ENCODE measurements around the gene MEG3. TPM values are rescaled to one million over a fixed set of nuclear protein-coding genes. Genes with fewer than 3 reads are reported as not detected.

Gene MEG3
- total RNA-seq, 1 donor from 2014 or later: 0.18 TPM

GRCh38 chr14:100789460-100790417, 36.2 kb upstream of the MEG3 start:
- DNase-seq (ENCODE audit: low spot score in 2 of 2, unreplicated experiment in 2 of 2): no peak
- no peaks in the 10 kb centered on the region for H3K36me3 Mint-ChIP-seq
- peaks cover 51% of the 10 kb centered on the region for H3K4me1 Mint-ChIP-seq
- H3K9me3 Mint-ChIP-seq: no peaks in the 10 kb centered on the region
- no peak overlapping the region for H3K4me3 Mint-ChIP-seq
- no peak for TF ChIP-seq CTCF (IDR thresholded peaks at IDR 0.05; ENCODE audit: unreplicated experiment)
- H3K27ac Mint-ChIP-seq: peak overlapping the region; percentile 88
- H3K27me3 Mint-ChIP-seq (ENCODE audit: low read depth): no peaks in the 10 kb centered on the region

GRCh38 chr14:100790502-100791347, 35.2 kb upstream of the MEG3 start:
- Mint-ChIP-seq H3K4me1 (peaks cover 51% of the 10 kb centered on the region), H3K27ac (peak overlapping the region; percentile 88), H3K27me3 (ENCODE audit: low read depth) (no peaks in the 10 kb centered on the region), H3K36me3 (no peaks in the 10 kb centered on the region), H3K9me3 (no peaks in the 10 kb centered on the region), H3K4me3 (no peak overlapping the region)
- DNase-seq (ENCODE audit: low spot score in 2 of 2, unreplicated experiment in 2 of 2): no peak
- no peak for TF ChIP-seq CTCF (IDR thresholded peaks at IDR 0.05; ENCODE audit: unreplicated experiment)

- Mint-ChIP-seq H3K4me1 (peaks cover 45% of the 10 kb centered on the region), H3K9me3 (no peaks in the 10 kb centered on the region), H3K4me3 (no peak overlapping the region), H3K27me3 (ENCODE audit: low read depth) (no peaks in the 10 kb centered on the region), H3K27ac (peak overlapping the region; percentile 88), H3K36me3 (no peaks in the 10 kb centered on the region)
- no peak for TF ChIP-seq CTCF (IDR thresholded peaks at IDR 0.05; ENCODE audit: unreplicated experiment)
- no peak for DNase-seq (ENCODE audit: low spot score in 2 of 2, unreplicated experiment in 2 of 2)
These were observed 34.6 kb upstream of the MEG3 start for GRCh38 chr14:100791348-100791735.

GRCh38 chr14:100791995-100792394, 33.9 kb upstream of the MEG3 start:
- H3K9me3 Mint-ChIP-seq: no peaks in the 10 kb centered on the region
- H3K27me3 Mint-ChIP-seq (ENCODE audit: low read depth): no peaks in the 10 kb centered on the region
- no peak overlapping the region for H3K4me3 Mint-ChIP-seq
- peaks cover 39% of the 10 kb centered on the region for H3K4me1 Mint-ChIP-seq
- TF ChIP-seq CTCF (IDR thresholded peaks at IDR 0.05; ENCODE audit: unreplicated experiment): no peak
- DNase-seq (ENCODE audit: low spot score in 2 of 2, unreplicated experiment in 2 of 2): no peak
- no peaks in the 10 kb centered on the region for H3K36me3 Mint-ChIP-seq
- no peak overlapping the region for H3K27ac Mint-ChIP-seq

GRCh38 chr14:100796946-100797345, 29.0 kb upstream of the MEG3 start:
- Mint-ChIP-seq H3K36me3 (no peaks in the 10 kb centered on the region), H3K27me3 (ENCODE audit: low read depth) (no peaks in the 10 kb centered on the region), H3K4me3 (no peak overlapping the region), H3K4me1 (peaks cover 4% of the 10 kb centered on the region), H3K27ac (no peak overlapping the region), H3K9me3 (no peaks in the 10 kb centered on the region)
- no peak for TF ChIP-seq CTCF (IDR thresholded peaks at IDR 0.05; ENCODE audit: unreplicated experiment)
- no peak for DNase-seq (ENCODE audit: low spot score in 2 of 2, unreplicated experiment in 2 of 2)
